Islet of Langerhans (tissue), 1 donor: ENCODE results near the gene TDRKH.
"Not testable (repeated sequence)": the region's sequence is repeated elsewhere in the genome, so short reads cannot be mapped to it uniquely, and the experiment has no call there.

Experiments
- FAIRE-seq: peaks from one replicate; lab custom pipeline; 2011; peaks lifted over from hg19 to GRCh38; lab: Jason Lieb, UNC

The TDRKH gene

GRCh38 chr1:151801846-151802245 is 11.5 kb upstream of the TDRKH start:
- no peak for FAIRE-seq

- no peak for FAIRE-seq
Observed at GRCh38 chr1:151801310-151801820, 11.1 kb upstream of the TDRKH start.

- no peak for FAIRE-seq
Observed at GRCh38 chr1:151800830-151801229, 10.5 kb upstream of the TDRKH start.

GRCh38 chr1:151799179-151800022 is 9.1 kb upstream of the TDRKH start:
- FAIRE-seq: no peak

- no peak for FAIRE-seq
Observed at GRCh38 chr1:151798571-151798970, 8.3 kb upstream of the TDRKH start.

- no peak for FAIRE-seq
Observed at GRCh38 chr1:151790940-151791651, 796 bp upstream of the TDRKH start.

- no peak for FAIRE-seq
Observed at GRCh38 chr1:151787689-151788088, 2.6 kb downstream of the TDRKH start.

GRCh38 chr1:151783796-151784195 is 6.5 kb downstream of the TDRKH start:
- FAIRE-seq: no peak

- no peak for FAIRE-seq
Observed at GRCh38 chr1:151782741-151783140, 7.6 kb downstream of the TDRKH start.

- not testable (repeated sequence) for FAIRE-seq
Observed at GRCh38 chr1:151782026-151782425, 8.3 kb downstream of the TDRKH start.

GRCh38 chr1:151780736-151781135 is 9.6 kb downstream of the TDRKH start:
- FAIRE-seq: not testable (repeated sequence)

GRCh38 chr1:151779852-151780251 is 10.4 kb downstream of the TDRKH start:
- FAIRE-seq: no peak

- FAIRE-seq: no peak
Observed at GRCh38 chr1:151777317-151777716, 13.0 kb downstream of the TDRKH start.

- no peak for FAIRE-seq
Observed at GRCh38 chr1:151776665-151777062, 13.6 kb downstream of the TDRKH start.

- no peak for FAIRE-seq
Observed at GRCh38 chr1:151775894-151776664, 14.2 kb downstream of the TDRKH start.

GRCh38 chr1:151774256-151774922 is 15.9 kb downstream of the TDRKH start:
- no peak for FAIRE-seq

GRCh38 chr1:151773702-151774101 is 16.6 kb downstream of the TDRKH start:
- FAIRE-seq: no peak

- not testable (repeated sequence) for FAIRE-seq
Observed at GRCh38 chr1:151769270-151769669, 21.0 kb downstream of the TDRKH start.

- not testable (repeated sequence) for FAIRE-seq
Observed at GRCh38 chr1:151768351-151769066, 21.8 kb downstream of the TDRKH start.

GRCh38 chr1:151763990-151764389 is 26.3 kb downstream of the TDRKH start:
- FAIRE-seq: no peak
